ENCODE data around the gene PPIL6.

The PPIL6 gene

DNA sequence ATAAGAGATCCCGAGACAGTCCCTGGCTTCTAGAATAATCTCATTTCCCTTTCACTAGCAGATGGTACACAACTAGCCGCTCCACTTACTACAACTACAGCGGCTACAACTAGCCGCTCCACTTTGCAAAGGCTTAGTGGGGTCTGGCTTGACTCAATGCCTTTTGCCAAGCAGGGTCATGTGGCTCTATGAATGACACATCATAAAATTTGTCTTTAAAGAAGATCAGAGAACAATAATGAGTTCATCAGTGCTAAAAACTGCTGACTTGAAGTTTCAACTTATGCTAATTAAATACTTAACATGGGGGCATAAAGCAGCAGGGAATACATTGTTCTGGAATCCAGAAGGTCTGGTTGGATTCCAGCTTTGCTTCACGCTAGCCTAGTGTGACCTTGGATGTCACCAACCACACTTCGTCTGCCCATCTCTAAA lies 17.2 kb upstream of the PPIL6 start:
- TF ChIP-seq CTCF (IDR thresholded peaks at IDR 0.05), result no peak
- no peak overlapping the region for H3K4me3 ChIP-seq
- DNase-seq (ENCODE audit: low spot score), result no peak
- H3K27ac ChIP-seq, result peak overlapping the region; percentile 86 to 94

DNA sequence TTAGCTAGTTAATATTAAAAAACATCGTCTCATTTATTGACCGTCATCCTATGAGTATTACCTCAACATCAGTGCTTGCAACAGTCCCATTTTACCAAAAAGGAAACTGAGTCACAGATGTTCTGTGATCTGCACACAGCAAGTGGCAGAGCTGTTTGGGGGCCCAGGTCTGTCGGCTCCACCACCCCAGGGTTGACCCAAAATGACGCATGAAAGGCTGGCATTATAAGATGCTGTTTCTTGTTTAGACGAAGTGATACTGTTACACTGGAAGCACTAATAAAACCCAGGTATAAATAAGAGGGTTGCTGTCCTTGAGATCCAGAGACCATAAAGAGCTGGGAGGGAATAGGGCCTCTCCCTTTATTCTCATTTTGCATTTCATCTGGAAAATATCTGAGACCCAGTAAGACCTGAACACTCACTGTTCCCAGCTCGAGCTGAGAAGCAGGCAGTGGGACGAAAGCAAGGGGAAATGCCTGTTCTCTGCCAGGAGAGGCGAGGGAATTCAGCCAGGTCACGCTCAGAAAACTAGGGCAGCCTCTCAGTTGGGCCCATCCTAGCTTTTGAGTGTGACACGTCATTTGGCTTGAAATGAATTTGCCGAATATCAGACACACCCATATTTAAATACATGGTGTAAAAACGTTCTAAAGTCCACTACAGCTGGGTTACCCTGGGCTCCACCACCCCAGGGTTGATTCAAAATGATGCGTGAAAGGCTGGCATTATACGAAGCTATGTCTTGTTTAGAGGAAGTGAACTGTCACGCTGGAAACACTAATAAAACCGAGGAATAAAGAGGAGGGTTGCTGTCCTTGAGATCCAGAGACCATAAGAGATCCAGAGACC lies 16.5 kb upstream of the PPIL6 start:
- Histone ChIP-seq H3K4me3 (peak overlapping the region; percentile 92), H3K27ac (peak overlapping the region; percentile 86 to 94)
- peak; percentile 91 for DNase-seq (ENCODE audit: low spot score)
- no peak for TF ChIP-seq CTCF (IDR thresholded peaks at IDR 0.05)

DNA sequence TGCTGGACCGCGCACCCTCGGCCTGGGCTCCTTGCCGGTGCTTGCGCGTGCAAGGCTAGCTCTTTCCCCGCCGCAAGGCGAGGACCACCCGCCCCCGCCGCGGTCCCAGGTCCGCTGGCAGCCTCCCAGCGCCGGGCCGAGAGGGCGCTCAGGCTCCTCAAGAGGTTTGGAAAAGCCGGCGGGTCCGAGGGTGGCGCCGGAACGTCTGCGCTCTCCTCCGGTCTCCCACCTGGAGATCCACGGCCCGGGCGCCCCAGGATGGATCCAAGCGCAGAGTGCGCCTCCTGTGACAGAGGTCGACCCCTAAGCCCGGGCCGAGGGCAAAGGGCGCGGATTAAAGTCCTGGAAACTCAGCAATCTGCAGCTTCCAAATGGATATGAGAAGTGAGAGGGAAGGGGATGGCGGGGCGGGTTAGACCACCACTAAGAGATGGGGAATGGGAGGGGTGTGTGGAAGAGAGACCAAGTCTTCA lies 15.7 kb upstream of the PPIL6 start:
- DNase-seq (ENCODE audit: low spot score), result no peak
- TF ChIP-seq CTCF (IDR thresholded peaks at IDR 0.05), result no peak
- H3K4me3 ChIP-seq, result peak overlapping the region; percentile 92
- peak overlapping the region; percentile 86 to 94 for H3K27ac ChIP-seq

GRCh38 chr6:109455437-109456110 lies 15.1 kb upstream of the PPIL6 start, which contains the start of gene MICAL1:
TSS of gene MICAL1 (minus strand) at chr6:109455772. CDS start at chr6:109454196, 1,576 bp downstream.
- no peak for TF ChIP-seq CTCF (IDR thresholded peaks at IDR 0.05)
- Histone ChIP-seq H3K27ac (peak within 1 kb of the TSS; percentile 86 to 94), H3K4me3 (peak within 1 kb of the TSS; percentile 92)
- DNase-seq (ENCODE audit: low spot score), result peak; percentile 87

- H3K4me3 ChIP-seq, result peak overlapping the region; percentile 92
- H3K27ac ChIP-seq, result peak overlapping the region; percentile 86 to 94
- DNase-seq (ENCODE audit: low spot score), result no peak
- no peak for TF ChIP-seq CTCF (IDR thresholded peaks at IDR 0.05)
Measured at GRCh38 chr6:109454496-109455436, 14.3 kb upstream of the PPIL6 start.
